Measurements from ENCODE around the gene SORCS2.

SORCS2 gene

DNA sequence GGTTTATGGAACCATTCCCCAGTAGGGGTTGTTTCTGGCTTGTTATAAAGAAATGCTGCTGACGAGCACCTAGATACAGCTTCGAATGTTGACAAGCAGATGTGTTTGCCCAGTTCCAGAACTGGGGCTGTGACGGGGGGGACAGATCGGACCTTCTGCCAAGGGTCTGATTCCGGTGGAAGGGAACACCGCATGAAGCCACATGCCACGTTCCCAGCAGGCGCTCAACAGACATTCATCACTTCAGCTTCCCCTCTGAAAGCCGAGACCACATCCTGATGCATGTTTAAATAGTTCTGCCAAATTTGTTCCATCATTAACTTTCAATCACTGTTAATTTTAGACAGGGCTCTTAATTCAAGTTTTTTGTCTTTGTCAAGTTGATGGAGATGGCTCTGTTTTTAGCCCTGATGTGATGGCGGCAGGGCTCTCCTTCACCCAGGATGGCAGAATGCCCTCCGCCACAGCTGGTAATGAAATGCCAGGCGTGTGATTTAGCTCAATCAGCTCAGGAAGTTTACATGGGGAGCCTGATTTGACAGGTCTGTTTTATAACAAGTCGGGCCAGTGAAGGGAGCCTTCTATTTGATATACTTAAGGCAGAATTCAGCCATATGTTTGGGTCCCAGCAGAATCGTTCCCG, 185.0 kb downstream of the SORCS2 start:
- DNase-seq (ENCODE audit: low read depth), result no peak

DNA sequence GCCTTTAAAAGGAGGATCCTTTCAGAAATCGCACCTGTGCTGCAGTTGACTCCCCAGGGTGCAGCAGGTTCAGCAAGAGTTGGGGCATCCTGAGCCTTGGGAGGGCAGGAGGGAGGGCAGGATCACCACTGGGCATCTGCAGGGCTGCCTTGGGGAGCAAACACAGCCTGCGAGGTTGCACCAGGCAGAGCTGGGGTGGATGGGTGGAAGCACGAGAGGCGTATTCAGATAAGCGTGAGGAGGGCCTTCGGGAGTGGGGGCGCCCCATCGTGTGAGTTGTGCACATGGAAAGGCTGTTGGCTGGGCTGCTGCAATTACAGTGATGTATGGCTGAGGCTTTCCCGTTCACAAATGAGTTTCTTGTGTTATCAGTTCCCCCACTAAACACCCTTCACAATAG, 186.8 kb downstream of the SORCS2 start:
- no peak for DNase-seq (ENCODE audit: low read depth)

DNA sequence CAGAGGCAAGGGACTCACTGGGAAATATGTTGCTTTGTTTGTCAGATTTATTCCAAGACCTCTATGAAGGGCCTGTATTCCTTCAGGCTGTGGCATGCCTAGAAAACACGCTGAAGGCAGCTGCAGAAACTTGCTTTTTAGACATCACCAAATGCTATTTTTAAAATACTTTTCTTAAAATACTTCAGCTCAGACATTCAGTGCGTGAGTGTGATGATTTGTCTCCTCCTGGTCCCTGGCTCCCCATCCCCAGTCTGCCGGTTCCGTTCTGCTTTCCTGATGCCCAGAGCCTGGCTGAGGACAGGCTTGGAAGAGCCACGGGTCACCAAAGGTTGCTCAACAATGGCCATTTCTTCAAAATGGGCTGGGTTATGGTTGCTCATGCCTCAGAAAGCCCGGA, 187.4 kb downstream of the SORCS2 start:
- no peak for DNase-seq (ENCODE audit: low read depth)

DNA sequence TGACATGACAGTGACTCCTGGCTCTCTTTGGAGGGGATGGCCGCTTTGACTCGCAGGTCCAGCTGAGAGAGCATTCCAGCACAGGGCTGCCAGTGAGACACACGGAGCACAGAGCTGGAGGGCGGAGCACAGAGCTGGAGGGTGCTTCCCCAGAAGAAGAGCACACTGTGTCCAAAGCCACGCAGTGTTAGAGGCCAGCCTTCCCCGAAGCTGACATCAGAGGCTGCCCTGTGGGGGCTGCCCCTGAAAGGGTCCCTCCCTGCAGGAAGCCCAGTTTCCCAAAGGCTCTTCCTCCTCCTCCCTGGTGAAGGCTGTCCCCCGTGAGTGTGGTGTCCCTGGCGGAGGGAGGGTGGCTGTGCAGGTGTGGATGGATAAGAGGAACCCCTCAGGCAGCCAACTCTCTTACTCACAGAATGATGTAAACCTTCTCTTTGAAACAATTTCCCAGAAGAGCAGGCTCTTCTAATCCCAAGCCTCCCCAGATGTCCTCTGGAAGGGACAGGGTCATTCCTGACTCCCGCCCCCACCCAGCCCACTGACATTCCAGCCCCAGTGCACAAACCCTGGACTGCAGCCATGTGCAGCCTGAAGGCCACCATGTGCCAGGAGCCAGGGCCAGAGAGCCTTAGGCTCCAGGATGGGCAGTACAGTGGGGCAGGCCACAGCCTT, 189.0 kb downstream of the SORCS2 start:
- no peak for DNase-seq (ENCODE audit: low read depth)

DNA sequence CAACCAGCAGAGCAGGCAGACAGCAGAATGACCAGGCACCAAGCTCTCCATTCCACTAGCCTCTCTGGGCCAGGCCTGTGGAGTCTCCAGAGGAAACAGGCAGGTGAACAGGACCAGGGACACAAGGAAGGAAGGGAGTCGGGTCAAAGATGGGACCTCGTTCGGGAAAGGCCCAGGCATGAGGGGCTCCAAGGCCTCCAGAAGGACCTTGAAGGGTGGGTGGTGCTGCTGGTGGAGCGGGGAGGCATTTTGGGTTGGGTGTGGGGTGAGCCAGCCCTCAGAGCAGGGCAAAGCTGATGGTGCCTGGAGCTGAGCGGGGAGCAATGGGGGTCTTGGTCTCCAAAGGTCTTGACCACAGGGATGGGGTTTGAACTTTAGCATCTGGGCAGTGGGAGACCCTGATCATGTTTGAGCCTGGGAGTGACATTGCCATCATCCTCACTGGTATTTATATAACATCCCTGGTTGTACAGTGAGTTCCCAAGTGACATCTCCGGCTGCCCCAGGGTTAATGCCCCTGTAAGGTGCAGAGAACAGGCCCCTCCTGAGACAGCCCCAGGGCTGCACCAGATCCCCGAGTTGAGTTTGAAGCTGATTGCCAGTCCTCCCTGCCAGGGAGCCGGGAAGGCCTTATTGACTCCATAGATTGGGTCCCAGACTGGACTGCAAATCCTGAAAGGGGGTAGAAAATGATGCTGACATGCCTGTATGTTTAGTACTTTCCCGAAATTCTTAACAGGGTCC, 189.7 kb downstream of the SORCS2 start:
- no peak for DNase-seq (ENCODE audit: low read depth)

DNA sequence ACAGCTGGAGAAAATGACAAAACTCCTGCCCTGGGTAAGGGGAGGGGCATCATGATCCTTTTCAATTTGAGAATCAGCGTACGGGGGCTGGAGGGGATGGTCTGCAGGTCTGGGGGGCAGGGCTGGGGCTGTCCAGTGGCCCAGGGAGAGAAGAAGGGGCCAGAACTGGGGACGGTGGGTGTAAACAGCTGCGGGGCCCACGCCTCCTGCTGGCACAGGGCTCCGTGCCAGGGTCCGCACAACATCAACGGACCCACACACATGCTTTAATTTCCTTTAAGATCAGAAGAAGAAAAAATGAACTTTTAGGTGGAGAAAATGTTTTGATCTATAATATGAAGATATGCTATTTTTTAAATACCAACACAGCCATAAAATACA, 190.3 kb downstream of the SORCS2 start:
- DNase-seq (ENCODE audit: low read depth), result no peak

DNA sequence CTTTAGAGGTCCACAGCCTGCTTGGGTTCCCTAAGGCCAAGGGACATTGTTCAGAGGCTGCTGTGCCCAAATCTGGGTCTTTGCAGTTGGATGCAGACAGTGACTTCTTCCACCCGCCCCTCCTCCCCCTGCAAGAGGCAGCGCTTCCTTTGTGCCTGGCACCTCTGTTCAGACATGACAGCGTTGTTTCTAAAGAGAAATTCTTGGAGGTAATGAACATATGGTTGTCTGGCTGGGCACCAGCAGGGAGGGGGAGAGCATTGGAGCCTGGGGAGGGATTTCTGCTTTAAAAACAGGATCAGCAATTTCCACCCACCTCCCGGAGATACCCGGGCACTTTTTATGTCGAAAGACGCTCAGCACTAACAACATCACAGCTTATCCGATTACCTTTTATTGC, 190.9 kb downstream of the SORCS2 start:
- DNase-seq (ENCODE audit: low read depth), result no peak

DNA sequence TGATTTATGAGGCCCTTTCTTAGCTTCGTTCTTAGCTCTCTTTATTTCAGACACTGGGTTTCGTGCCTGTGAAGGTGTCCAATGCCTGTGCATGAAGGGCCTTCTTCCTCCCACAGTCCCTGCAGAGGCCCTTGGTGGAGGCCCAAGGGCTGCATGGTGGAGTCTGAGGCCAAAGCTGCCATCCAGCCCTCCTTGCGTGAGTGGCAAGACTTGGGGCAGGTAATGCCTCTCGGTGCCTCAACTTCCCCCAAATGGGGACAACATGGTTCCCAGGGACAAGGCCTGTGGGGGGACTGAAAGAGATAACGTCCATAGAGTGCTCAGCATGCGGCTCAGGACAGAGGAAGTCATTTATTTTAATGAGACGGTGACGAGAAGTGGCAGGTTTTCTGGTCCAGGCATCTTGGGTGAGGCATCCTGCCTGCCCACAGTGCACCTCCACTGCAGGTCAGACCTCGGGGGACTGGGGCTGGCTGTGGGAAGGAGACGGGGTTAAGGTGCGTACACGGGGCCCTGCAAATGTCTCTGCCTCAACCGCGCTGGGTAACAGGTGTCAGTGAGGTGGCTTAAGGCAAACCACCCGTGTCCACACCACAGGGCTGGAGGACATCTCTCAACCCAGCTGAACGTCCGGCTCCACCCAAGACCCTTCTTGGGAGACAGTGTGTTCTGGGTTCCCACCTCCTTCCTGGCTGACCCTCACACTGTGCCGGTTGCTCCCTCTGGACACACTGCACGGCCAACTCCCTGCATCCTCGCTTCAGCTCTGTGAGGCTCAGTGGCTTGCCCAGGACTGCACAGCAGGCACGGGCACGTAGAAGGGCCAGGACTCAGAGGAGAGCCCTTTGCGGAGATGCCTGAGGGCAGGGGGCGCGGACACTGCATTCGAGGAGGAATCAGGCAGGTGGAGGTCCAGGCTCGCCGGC, 191.9 kb downstream of the SORCS2 start:
- no peak for DNase-seq (ENCODE audit: low read depth)

DNA sequence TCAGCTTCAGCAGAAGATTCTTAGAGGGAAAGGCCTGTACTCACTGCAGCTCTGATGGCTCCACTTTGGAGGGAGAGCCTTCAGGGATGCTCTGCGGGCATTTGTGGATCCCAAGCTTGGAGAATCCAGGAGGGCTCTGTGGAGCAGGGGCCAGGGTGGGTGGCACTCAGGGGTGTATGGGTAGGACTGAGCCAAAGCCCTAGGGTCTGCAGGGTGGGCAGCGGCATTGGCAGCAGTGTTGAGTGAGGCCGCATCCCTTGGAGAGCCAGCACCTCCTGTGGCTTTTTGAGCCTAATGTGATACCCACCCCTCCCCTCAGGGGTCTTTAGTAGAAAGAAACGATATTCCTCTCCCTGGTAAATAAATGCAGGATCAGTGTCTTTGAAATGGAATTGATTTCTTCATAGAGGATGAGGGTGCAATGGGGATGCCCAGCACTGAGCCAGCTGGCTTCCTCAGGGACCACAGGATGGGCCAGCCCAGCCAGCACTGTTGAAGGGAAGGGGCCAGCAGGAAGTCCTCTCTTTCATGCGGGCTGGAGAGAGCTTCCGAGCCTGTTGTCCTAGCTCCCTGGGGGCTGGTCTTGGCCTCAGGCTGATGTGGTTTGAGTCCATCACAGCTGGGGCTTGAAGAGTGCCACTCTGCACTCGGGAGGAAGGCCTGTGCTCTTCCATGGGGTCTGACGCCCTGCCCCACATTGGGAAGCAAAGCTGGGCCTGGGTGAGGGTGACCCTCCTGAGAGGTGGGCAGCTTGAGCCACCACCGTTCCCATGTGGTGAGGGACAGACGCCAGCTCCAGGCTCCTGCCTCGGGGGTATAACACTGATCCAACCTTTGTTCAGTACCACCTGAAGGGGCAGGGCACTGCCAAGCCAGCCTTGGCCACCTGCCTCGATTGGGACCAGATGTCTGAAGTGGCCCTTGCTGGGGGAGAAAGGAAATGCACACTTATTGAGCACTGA, 192.9 kb downstream of the SORCS2 start:
- no peak for DNase-seq (ENCODE audit: low read depth)

DNA sequence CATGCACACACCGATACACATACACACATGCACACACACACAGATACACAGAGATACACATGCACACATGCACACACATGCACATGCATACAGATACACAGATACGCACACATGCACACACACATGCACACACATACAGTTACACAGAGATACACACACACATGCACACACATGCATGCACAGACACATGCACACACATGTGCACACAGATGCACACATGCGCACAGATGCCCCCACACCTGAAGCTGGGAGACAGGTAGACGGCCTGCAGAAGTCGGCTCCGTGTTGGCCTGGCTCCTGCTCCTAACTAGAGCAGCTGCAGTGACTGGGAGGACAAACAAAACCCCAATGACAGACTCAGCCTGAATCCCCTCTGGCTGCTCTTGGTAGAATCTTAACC, 195.6 kb downstream of the SORCS2 start:
- no peak for DNase-seq (ENCODE audit: low read depth)

DNA sequence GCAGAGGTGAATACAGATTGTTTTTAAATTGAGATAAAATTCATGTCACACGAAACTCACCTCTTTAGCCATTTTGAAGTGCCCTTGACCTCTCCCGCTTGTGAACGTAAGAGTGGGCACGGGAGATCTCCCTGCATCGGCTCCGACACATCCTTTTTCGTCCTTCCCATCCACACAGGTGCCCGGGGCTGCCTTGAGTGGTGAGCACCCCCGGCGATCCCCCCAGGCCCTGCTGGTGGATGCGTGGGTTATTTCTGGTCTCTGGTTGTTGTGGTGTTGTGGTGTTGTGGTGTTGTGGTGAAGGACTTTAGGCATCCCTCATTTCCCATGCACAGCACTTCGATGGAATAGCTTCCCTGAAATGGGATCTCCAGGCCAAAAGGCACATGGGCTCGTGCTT, 196.3 kb downstream of the SORCS2 start:
- DNase-seq (ENCODE audit: low read depth), result no peak

DNA sequence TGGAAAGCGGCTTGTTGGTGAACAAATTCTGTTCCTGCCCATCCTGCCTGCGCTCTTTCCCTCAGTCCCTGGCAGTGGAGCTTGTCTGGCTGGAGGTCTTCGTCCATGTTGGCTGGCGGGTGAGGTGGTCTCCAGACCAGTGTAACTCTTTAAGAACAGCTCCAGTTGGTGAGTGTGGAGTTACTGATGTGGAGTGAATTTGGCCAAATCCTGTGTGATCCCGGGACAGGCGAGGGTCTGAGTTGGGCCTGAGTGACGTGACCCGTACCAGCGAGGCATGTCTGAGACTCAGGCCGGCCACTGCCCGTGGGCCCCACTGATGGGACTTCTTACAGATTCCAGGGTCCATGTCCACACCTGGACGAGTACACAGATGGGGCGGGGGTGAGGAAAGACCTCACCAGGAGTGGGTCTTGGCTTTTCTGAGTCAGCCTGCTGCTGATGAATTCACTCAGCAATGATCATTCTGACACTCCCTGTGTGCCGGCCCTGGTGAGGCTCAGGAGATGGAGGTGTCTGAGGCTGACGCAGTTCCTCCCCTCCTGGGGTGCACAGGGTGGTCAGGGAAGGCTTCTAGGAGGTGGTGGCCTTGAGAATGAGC, 196.9 kb downstream of the SORCS2 start:
- no peak for DNase-seq (ENCODE audit: low read depth)

DNA sequence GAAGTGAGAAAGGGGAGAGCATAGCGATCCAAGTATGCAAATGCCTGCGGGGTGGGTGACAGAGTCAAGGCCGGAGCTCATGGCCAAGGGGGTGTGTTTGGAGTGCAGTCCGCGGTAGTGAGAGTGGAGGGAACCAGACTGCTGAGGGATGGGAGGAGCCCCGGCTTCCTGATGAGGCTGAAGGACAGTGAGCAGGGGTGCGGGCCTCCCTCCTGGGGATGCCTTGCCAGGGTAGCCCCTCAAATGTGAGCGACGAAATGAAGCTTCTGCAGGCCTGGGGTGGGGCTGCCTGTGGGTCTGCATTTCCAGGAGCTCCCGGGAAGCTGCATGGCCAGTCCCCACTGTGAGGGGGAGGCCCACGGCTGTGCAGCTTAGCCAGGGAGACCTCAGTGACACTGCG, 197.4 kb downstream of the SORCS2 start:
- no peak for DNase-seq (ENCODE audit: low read depth)

DNA sequence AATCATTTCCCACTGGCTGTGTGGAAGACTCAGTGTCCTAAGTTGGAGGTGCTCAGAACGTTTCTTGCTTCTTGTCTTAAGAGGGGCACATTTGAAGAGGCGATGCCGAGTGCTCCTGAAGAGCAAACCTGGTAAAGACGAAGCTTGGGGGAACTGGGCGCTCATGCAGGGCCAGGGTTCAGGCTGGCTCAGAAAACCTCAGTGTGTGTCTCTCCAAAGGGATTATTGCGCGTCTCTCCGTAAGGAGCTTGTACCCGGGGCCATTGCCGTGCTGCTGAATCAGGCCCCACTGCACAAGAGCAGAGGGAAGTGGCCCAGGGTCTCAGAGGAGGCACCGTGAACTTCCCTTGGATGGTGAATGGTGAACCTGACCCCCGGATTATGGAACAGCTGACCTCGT, 198.0 kb downstream of the SORCS2 start:
- DNase-seq (ENCODE audit: low read depth), result no peak

DNA sequence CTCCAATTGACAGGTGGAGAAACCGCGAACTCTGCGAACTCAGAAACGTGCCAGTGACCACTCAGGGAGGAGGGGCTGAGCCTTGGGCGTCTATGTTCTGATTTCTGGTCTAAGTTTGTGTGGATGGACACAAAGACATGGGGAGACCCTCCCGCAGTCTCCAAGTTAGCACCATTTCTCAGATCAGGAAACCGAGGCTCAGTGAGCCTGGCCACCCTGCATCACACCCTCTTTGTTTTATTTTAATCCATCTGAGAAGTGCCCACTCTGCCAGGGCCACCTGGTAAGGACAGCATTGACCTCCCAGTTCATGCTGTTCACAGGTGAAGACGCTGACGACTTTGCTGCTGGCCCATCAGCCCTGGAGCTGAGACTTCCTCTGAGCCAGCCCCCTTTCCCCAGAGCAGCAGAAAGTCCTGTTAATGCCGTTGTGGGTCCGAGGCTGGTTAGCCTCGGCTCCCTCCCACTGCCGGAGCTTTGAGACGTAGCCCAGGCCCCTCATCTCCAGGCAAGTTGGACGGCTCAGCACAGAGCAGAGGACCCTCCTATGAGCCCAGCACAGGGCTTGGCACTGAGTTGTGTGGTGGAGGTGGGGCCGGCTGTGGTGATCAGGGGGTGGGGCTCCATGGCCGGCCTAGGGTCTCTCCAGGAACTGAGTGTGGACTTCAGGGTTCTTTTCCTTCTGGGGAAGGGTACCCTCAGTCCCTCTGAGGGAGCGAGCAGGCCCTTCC, 198.7 kb downstream of the SORCS2 start:
- no peak for DNase-seq (ENCODE audit: low read depth)

DNA sequence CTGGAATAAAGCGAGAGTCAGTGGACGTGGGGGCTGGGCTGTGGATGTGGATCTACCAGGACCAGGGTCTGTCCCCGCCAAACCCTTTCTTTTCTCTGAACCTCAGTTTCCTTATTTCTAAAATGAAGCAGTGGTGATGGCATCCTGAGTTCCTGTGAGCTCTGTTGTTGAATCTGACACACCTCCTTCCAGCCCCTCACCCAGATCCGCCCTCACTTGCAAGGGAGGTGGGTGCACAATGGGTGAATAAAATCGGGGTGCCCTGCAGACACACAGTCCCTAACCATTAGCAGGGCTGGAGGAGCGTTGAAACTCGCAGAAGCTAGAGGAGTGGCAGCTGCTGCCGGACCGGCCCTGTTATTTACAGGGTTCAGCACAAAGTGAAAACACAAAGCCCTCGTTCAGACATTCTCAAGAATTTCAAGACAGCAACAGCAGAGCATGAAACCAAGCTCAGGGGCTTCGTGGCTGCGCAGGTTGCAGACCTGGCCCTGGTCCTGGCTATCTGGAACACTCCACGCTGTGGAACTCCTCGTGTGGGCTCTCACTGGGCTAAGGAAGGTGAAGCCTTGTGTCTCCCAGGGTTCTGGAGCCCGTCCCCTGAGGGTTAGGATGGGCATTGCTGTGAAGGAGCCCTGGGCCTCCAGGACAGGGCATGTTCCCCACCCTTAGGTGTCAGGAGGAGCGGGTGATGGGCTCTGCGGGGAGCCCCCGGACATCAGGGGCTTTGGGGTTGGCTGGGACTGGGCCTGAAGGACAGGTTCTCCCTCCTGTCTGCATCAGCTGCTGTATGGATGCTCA, 199.5 kb downstream of the SORCS2 start:
- no peak for DNase-seq (ENCODE audit: low read depth)

DNA sequence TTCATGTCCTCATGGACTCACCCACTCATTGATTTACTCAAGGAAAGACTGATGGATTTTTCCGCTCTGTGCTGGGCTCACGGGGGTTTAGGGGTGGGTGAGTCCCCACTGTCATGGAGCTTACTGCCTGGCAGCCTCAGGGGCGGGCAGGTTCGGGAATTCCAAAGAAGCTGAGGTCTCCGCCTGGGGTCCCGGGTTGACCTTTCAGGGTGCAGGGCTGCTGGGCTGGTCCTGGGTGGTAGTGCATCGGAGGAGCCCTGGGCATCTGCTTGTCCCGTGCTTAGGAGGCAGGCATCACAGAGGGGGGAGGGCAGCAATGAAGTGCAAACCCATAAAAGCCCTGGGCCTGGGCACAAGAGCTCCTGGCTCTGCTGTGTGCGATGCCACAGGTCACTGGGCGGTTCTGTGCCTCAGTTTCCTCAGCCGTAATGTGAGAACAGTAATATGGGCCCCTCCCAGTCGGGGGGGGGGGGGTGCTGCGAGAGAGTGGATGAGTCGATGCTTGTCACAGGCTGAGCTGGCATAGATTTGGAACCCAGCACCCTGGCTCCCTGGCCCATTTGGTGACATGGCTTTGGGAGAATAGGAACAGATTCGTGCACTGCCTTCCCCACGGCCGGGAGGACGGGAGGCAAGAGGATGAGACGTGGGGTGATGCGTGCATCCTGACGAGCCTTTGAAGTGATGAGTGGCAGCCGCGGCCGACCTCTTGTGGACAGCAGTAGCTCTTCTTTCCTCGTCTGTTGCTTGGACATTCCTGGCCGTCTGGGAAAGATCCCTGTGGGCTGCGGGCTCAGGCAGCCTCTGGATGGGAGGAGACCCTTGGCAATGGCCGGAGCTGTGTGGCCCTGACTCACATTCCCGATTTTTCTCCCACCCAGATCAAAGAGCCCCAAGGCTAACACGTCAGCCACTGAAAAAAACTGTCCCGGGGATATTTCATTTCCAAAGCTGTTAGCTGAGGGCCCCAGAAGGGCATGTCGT, 200.4 kb downstream of the SORCS2 start:
- DNase-seq (ENCODE audit: low read depth), result no peak
